ENCODE measurements around the gene SPI1.
A peak's percentile ranks its signal among the peaks of the same experiment; 100 is the strongest.

Gene SPI1

GRCh38 chr11:47391077-47391583, 12.8 kb upstream of the SPI1 start:
- peak overlapping the region in 1 of 2 donors; percentile 53 for H3K27ac ChIP-seq
- DNase-seq (ENCODE audit: low spot score): no peak
- TF ChIP-seq CTCF (IDR thresholded peaks at IDR 0.05): no peak
- H3K4me3 ChIP-seq: no peak overlapping the region

- H3K27ac ChIP-seq: peak overlapping the region in 1 of 2 donors; percentile 53
- DNase-seq (ENCODE audit: low spot score): no peak
- TF ChIP-seq CTCF (IDR thresholded peaks at IDR 0.05): no peak
- H3K4me3 ChIP-seq: no peak overlapping the region
Measured at GRCh38 chr11:47390422-47390760, 12.0 kb upstream of the SPI1 start.

DNA sequence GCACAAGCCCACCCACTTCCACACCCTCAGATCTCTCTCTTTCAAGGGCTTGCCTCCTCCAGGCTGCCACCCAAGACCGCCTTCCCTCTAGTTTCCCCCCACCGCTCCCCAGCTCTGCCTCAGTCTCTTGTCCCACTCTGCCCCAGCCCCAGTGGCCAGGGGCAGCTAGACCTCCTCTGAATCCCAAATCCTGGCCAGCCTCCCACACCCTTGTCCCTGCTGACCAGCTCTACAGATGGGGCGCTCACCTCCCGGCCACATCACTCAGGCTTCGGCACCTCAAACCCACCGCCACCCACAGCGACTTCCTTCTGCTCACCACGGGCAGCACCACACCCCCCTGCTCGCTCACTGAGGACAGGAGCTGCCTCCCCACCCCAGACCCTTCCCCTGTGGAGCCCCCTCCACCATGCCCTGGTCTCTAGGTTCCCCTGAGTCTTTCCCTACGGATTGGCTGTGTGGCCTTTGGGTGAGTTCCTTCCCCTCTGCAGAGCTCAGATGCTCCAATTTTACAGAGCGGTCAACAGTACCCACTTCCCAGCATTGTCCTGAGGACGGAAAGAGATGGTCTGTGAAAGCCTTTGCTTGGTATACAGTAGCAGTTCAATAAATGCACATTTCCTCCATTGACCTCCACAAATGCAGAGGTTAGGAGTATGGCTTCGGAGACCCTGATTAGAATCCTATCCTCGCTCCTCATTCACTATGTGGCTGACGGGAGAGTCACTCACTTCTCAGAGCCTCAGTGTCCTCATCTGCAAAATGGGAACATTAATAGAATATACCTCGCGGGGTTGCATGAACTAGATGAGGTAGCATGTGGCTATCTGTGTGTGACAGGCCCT, 11.5 kb upstream of the SPI1 start:
- DNase-seq (ENCODE audit: low spot score): no peak
- no peak for TF ChIP-seq CTCF (IDR thresholded peaks at IDR 0.05)
- H3K27ac ChIP-seq: peak overlapping the region in 1 of 2 donors; percentile 64
- H3K4me3 ChIP-seq: no peak overlapping the region

GRCh38 chr11:47388697-47389576, 10.6 kb upstream of the SPI1 start:
- Histone ChIP-seq H3K4me3 (no peak overlapping the region), H3K27ac (peak overlapping the region in 1 of 2 donors; percentile 64)
- no peak for DNase-seq (ENCODE audit: low spot score)
- no peak for TF ChIP-seq CTCF (IDR thresholded peaks at IDR 0.05)

- H3K27ac ChIP-seq: peak overlapping the region in 1 of 2 donors; percentile 64
- no peak for DNase-seq (ENCODE audit: low spot score)
- no peak overlapping the region for H3K4me3 ChIP-seq
- TF ChIP-seq CTCF (IDR thresholded peaks at IDR 0.05): no peak
Measured at GRCh38 chr11:47387944-47388696, 9.8 kb upstream of the SPI1 start.

GRCh38 chr11:47384498-47384897, 6.2 kb upstream of the SPI1 start:
- no peak for DNase-seq (ENCODE audit: low spot score)
- TF ChIP-seq CTCF (IDR thresholded peaks at IDR 0.05): no peak
- Histone ChIP-seq H3K27ac (no peak overlapping the region), H3K4me3 (no peak overlapping the region)

All from coronary artery (tissue), 2 donors.